GM19455 (cell line): ENCODE data around the gene ALDH9A1.

Experiments
- ATAC-seq: cut with Tn5 transposase; IDR thresholded peaks from one replicate; pipeline ENCODE4 v1.9.1; 2021; ENCODE audit not compliant: unreplicated experiment

Gene ALDH9A1

DNA sequence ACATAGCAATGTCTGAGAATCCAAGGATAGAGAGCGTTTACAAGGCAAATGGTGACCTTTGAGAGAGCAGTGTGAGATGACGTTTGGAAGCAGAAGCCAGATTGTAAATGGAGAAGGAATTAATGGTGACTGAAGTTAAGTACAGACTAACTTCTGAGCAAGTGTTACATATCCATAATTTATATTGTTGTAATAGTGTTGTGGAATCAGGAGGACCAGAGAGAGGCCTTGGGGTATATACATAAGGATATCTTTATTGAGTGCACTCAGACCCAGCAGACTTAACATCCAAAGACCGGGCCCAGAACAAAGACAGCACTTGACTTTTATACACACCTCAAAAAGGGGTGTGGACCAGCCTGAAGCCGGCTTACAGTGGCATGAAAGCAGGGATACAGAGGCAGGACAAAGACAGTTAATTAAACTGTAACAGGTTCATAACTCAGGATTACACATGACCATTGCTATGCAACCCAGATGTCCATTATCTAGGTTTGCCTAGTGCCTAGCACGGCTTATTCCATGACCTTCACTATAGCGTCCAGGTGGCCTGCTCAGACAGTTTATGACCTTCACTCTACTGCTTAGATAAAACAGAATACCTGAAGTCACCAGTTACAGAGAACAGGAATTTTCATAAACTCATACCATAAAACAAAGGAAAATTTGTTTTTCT lies 70.1 kb downstream of the ALDH9A1 start:
- no peak for ATAC-seq

DNA sequence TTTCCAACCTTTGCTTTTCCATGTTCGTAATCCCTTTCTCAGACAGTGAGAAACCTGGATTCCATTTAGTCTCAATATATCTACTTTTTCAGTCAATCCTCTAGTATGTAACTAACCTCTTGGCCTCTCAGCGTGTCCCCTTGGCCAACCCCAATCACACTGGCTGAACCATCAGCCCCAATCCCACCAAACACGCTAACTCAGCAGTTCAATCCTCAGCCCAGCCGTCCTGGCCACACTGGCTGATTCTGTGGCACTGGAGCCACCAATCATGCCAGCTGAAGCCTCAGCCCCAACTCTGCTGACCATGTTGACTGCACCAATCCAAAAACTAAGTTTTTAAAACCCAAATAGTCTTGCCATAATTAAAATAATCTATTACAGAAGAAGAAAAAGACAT lies 73.9 kb downstream of the ALDH9A1 start:
- ATAC-seq = no peak

DNA sequence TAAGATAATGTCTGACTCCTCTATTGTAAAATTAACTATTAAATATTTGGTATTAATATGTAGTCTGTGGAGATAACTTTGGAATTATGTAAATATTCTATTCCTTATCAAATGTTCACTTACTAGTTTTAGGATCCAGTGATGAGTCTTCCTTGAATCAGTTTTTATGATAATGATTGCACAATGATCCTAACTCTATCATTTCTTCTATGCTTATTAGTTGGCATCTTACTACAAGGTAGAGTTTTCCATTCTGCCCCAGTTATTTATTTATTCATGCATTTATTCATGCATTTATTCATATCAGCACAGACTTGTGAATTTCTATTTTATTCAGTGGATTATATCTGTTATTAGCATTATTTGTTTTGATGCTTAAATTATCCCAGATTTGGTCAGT lies 74.7 kb downstream of the ALDH9A1 start:
- ATAC-seq = no peak

DNA sequence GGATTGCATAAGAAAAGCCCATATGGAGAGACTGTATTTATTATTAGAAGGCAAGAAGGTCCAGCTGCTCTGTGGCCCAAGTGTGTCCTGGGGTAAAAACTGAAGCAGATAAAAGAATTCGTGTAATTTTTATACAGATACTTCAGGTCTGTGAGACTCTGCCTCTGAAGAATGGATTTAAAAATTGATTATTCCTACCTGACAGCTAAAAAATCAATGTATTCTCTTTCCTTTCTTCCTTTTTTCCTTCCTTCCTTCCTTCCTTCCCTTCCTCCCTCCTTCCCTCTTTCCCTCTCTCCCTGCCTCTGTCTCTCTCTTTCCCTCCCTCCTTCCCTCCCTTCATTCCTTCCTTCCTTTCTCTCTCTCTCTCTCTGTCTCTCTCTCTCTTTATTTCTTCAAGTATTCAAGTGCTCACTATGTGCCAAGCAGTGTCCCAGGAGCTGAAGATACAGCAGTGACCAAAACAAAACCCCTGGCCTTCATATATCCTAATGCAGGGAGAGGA lies 78.7 kb downstream of the ALDH9A1 start:
- ATAC-seq = no peak

DNA sequence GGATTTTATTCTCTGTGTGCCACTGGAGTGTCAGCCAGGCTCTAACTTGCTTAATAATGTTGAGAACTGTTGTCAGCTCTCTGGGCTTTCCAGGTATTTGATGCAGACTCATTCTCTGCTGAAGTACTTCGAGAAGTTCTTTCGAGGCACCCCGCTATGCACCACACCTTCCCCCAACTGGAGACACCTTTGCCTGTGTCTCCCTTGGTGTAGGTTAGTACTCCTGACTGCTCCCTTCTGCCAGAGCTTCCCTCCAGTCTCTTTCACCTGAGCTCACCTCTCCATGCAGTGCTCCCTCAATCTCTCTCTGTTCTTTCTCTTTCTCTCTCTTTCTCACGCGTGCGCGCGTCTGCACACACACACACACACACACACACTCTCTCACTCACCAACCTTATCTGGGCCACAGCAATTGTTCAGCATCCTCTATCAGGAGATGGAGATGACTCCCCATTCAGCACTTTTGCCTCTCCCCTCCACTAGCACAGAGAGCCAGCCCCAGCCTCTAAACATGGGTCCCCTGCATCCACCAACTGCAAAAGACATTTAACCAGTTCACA lies 81.3 kb downstream of the ALDH9A1 start:
- no peak for ATAC-seq

DNA sequence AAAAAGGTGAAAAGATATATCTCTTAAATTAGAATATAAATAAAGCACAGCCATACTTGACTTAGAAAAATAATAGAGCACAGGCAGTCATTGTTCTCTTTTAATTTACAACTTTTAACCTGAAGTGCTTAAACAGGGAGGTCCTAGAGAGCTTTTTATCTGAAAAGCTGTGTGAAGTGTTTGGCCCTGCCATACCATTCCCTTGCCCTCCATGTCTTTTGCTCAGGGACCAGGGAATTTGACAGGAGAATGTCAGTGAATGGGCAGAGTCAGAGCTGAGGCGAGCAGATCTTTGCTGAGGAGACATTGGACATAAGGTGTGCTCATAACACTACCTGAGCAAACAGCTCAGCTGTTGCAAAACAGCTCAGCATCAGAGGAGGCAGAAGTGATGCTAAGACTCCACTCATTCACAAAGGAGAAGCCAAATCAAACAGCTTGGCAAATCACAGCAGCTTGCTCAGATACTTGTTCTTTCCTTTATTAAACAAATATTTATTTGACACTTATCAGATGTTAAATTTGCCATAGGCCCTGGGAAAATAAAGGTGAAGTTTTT lies 82.2 kb downstream of the ALDH9A1 start:
- ATAC-seq = no peak
